Mammary epithelial cell (primary cell): ENCODE measurements around the gene SLC12A4.

ENCODE experiments used
- CTCF ChIP-seq, 2 donors: IDR thresholded peaks in 1 of 2; conservative IDR thresholded peaks in 1 of 2; 2 replicates each; pipeline ENCODE4 v1.5.1; 2011 to 2012; ENCODE audit warnings: inconsistent platforms in 2 of 2, low read length in 2 of 2, mild to moderate bottlenecking in 2 of 2, control low read depth in 1 of 2, low read depth in 1 of 2; ENCODE audit not compliant: insufficient read depth in 1 of 2; ENCODE audit errors: extremely low read depth in 1 of 2
- EZH2 ChIP-seq: IDR thresholded peaks from 2 replicates; pipeline ENCODE4 v1.6.1; 2012; ENCODE audit warnings: low read length, inconsistent platforms, borderline replicate concordance

- TF ChIP-seq CTCF (conservative IDR thresholded peaks at IDR 0.05 in 1 of 2, IDR thresholded peaks at IDR 0.05 in 1 of 2; ENCODE audit: extremely low read depth in 1 of 2, insufficient read depth in 1 of 2, low read depth in 1 of 2, low read length in 2 of 2) (no peak), EZH2 (no peak)
Measured at GRCh38 chr16:67965668-67966548, 2.5 kb downstream of the SLC12A4 start.
